Keratinocyte (primary cell): ENCODE results near the gene FHOD3.

Source experiments
- EZH2 ChIP-seq: IDR thresholded peaks from one replicate; pipeline ENCODE4 v1.6.1; 2012; ENCODE audit warnings: inconsistent platforms, mild to moderate bottlenecking, low read length, moderate library complexity
- TF ChIP-seq, protein P1 (sequence below), 3 experiments: IDR thresholded peaks in 1 of 3; conservative IDR thresholded peaks in 1 of 3; optimal IDR thresholded peaks in 1 of 3; 2 replicates in 2 of 3; 3 replicates in 1 of 3; pipeline versions ENCODE3 to v1.5.1; 2011; ENCODE audit warnings: low read length in 3 of 3, mild to moderate bottlenecking in 3 of 3, moderate library complexity in 2 of 3, control low read depth in 1 of 3, inconsistent platforms in 1 of 3; ENCODE audit not compliant: insufficient read depth in 2 of 3; ENCODE audit errors: extremely low read depth in 1 of 3

DNA sequence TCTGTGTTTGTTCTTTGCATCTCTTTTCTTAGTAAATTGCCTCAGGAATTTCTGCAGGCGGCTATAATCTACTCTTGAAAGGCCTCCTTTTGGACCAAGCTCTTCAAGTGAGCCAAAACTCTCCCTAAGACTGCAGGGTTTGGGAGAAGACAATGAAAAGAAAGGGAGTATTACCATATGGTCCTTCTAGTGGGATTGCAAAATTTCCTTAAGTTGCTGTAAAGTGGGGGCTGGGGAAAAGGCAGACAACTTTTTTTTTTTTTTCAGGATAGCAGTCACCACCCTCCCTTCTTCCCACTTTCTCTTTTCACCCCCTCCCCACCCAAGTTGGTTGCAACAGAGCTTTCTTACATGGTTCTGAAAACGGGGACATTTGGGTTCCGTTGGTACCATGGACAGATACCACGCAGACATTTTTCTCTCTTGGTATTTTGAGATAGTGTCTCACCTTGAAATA, 183.7 kb downstream of the FHOD3 start:
- TF ChIP-seq, protein P1, sequence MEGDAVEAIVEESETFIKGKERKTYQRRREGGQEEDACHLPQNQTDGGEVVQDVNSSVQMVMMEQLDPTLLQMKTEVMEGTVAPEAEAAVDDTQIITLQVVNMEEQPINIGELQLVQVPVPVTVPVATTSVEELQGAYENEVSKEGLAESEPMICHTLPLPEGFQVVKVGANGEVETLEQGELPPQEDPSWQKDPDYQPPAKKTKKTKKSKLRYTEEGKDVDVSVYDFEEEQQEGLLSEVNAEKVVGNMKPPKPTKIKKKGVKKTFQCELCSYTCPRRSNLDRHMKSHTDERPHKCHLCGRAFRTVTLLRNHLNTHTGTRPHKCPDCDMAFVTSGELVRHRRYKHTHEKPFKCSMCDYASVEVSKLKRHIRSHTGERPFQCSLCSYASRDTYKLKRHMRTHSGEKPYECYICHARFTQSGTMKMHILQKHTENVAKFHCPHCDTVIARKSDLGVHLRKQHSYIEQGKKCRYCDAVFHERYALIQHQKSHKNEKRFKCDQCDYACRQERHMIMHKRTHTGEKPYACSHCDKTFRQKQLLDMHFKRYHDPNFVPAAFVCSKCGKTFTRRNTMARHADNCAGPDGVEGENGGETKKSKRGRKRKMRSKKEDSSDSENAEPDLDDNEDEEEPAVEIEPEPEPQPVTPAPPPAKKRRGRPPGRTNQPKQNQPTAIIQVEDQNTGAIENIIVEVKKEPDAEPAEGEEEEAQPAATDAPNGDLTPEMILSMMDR (optimal IDR thresholded peaks at IDR 0.05 in 1 of 3, IDR thresholded peaks at IDR 0.05 in 1 of 3, conservative IDR thresholded peaks at IDR 0.05 in 1 of 3; ENCODE audit: extremely low read depth in 1 of 3, insufficient read depth in 2 of 3, low read length in 3 of 3) = no peak
- no peak for TF ChIP-seq EZH2
